Fibroblast of the conjunctiva (primary cell): ENCODE results near the gene GSTO2.
A peak's percentile ranks its signal among the peaks of the same experiment; 100 is the strongest.

ENCODE experiments used
- DNase-seq: peaks from one replicate; pipeline ENCODE4 v3.0.0-alpha.2; 2010; ENCODE audit warnings: low read depth

The GSTO2 gene

DNA sequence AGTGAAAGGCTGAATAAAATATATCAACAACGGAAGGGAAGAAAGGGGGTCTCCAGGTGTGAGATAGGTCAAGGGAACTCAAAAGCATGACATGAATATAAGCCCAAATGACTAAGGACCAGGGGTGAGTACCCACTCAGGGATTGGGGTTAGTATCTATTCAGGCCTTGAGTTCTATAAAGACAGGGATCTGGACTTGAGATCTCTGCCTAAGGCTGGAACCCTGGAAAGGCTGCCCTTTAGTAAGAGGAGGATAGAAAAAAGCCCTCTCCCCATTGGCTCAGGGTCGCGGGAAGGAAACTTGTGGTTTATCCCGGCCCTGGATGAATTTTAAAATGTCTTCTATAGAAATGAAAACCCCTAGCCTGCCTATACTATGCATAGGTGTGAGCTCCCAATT lies 71.7 kb downstream of the GSTO2 start:
- DNase-seq = no peak

DNA sequence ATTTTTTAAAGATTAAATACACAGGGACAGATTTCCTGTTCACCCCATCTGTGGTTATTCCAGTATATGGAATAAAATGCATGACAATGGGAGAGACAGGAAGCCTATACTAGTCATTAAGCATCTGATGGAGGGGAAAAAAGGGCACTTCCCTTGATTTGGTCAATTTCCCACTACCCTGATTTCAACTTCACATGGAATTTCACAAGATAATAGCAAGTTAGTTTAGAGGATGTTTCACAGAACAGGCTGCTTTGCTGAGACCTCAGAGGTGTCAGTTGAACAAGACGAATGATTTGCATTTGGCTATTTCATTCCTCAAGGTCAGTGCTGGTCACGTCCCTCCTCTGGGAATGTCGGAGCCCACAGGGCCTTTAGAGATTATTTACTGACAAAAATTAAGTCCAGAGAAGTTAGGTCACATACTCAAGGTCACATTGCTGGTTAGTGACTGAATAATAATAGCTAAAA lies 74.0 kb downstream of the GSTO2 start:
- no peak for DNase-seq

DNA sequence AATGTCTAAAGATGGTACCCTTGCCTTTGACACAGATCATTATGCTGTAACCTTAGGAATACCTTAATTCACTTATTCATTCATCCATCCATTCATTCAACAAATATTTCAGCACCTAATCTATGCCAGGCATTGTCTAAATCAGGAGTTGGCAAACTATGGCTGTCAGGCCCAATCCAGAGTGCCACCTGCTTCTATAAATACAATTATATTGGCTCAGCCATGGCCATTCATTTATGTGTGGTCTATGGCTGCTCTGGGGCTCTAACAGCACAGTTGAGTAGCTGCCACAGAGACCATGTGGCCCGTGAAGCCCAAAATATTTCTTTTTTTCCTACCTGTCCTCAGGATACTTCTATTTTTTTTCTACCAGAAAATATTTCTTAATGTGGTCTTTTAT lies 75.2 kb downstream of the GSTO2 start:
- DNase-seq = no peak

DNA sequence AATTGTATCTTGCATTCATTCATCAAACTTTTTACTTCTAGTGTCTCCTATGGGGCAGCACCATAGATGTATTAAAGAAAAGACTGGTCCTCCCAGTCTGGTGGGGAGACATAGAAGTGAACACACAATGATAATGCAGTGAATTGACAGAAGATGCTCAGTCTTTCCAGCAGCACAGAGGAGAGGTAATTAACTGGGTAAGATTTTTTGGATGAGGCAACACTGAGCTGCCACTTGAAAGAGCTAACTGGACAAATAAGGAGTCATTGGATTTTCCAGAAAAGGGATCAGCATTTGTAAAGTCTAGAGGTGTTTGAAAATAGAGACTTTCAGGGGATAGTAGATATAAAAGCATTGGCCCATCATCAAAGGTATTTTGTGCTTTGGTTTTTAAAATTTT lies 76.5 kb downstream of the GSTO2 start:
- no peak for DNase-seq

DNA sequence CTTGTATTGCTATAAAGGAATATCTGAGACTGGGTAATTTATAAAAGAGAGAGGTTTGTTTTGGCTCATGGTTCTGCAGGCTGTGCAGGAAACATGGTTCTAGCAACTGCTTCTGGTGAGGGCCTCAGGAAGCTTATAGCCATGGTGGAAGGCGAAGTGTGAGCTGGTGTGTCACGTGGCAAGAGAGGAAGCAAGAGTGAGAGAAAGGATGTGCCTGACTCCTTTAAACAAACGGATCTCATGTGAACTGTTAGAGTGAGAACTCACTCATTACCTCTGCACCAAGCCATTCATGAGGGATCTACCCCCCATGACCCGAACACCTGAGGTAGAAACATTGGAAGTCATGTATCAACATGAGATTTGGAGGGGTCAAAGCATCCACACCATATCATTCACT lies 77.0 kb downstream of the GSTO2 start:
- no peak for DNase-seq

DNA sequence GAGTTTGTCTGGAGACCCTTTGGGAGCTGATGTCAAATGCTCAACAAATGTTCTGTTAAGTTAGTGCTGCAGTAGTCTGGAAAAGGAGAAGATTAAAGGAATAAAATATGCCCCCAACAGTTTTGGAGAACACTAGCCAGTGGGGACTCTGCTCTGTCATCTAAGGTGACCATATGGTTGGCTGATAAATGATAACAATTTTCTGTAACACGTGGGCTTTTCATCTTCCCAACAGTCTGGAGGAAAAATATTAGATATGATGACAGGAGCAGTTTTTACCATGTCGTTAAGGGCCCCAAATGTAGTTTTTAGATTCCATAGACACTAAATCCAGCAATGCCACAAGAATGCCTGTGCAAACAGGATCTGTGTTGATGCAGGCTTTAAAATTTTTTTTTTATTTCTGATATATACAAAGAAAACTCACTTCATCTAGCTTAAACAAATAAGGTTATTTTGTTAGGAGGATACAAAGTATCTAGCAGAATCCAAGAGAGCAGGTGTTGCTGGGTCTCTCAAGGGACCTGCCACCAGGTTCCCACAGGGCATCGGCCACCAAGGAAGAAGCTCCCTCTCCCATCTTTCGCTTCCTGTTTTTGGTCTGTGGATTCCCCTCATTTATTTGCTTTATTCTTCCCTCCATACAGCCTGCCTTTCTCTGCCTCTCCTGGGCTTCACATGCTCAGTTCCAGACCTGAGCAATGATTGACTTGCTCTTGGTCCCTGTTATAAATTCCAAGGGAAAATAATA lies 78.5 kb downstream of the GSTO2 start:
- no peak for DNase-seq

DNA sequence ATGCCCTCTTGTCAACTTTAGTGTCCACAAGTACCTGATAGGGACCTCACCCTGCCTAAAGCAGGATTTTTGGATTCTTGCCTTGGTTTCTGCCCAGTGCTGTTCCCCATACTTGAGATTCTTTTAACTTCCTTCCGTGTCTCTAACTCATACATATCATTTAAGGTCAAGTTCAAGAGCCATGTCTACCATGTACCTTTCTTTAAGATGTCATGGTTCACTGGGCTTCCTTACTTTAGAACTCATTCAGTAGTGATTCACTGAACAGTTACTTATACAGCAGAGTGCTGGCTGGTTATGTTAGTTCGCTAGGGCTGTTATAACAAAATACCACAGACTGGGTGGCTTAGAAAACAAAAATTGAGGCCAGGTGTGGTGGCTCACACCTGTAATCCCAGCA lies 79.6 kb downstream of the GSTO2 start:
- no peak for DNase-seq

DNA sequence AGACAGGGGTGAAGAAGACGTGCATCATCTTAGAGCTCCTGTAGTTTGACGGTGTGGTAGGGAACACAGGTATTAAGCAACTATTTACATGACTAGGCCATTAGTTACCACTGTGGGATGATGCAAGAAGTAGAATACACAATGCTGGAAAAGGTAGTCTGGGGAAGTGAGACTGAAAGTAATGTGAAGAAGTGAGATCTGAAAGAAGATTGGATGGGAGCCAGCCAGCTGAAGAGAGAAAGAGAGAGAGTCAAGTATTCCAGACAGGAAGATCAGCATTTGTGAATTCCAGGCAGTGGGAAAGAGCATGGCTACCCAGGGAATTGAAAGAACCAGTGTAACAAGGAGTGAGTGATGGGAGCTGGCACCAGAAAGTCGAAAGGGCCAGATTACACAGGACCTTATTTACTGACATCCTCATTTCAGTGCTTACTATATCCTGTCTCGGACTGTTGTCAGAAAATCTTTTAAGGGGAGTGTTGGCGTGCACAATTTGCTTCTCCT lies 80.7 kb downstream of the GSTO2 start:
- DNase-seq = no peak

DNA sequence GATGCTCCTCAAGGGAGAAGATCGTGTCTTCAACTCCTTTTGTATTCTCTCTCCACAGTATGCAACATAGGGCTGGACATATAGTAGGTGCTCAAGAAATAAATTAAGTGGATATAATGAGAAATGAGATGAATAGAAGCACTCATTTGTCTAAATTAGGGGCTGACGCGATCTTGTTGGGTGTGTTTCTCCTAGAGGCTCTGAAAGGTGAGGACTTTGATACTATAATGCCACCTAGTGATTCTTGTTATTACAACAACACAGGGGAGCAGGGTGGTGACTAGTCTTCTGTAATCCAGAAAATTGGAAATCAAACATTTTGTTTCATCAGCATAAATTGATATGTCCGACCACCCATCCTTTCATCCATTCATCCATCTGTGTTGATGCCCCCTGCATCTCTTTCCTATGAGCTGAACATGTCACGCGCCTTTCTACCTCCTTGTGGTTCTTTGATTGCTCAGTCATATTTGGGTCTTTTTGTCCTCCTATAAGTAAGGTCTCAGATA lies 81.2 kb downstream of the GSTO2 start:
- DNase-seq = no peak

DNA sequence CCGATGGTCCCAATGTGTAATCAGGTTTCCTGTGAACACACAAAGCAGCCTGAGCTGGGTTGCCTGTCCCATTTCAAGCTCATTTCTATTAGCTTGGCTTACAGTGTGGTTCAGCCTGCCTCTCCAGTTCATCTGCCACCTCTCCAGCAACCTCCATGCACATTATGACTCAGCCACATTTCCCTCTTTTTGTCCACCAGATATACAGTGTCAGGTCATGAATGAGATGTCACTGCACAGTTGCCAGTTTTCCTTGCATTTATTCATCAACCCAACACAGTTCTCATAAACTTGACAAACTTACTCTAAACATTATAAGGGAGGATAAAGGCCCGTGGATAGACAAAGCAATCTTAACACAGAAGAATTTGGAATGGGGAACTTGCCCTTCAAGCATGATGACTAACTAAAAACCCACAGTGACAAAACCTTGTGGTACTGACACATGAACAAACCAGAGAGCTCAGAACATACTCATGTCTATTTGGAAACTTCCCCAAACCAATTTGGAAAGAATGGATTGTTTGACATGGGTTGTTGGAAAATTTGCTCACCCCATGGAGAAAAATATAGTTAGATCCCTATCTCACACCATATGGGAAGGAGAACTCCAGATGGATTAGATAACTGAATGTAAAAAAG lies 82.2 kb downstream of the GSTO2 start:
- DNase-seq = no peak

DNA sequence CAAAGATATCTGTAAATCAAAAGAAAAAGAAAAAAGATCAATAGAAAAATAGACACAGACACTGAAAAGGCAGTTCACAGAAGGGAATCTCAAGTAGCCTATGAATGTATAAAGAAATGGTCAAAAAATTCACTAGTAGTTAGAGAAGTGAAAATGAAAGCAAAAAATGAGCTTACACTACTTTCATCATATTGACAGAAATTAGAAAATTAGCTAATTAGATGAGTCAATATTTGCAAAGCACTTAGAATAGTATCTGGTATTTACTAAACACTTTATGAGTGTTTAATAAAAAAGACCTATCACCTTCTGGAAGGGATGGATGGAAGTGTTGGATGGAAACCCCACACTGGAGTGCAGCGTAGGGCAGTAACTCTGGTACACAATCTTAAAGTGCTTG lies 82.9 kb downstream of the GSTO2 start:
- no peak for DNase-seq

DNA sequence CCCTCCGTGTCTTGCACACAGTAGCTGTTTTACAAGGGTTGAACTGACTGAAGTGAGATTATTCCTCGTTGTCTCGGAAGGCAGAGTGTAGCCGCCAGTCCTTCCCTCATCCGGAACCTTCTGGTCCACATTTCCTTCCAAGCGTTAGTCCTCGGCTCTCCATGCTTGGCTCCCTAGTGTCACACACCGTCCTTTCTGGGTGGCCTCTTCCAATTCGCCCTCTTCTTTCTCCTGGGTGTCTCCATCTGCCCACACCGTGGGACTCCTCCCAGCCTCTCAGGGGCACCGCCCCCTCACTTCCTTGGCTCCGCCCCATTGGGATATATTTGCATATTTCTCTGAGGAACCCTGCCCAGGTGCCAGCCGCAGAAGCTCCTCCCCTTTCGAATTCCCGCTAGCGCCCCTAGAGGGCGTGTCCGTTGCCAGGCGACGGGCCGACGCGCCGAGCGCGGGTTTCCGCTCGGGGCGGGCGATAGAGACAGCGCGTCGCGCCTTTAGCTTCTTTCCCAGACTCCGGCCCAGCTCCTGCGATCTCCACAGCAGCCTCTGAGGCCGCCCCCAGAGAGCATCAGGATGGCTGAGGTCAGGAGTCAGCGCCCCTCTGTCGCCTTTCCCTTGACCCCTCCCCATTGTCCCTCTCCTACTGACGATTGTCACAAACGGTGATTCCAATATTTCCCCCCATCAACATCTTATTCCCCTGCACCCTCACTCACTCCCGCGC lies 84.5 kb downstream of the GSTO2 start, which contains the start of gene CFAP58:
Gene CFAP58, plus strand, starts transcription at position 509 of the 724 bp plus-strand sequence. Its CDS starts 65 bp downstream, at position 574.
- DNase-seq = peak; percentile 72
